PC-3 (cell line): ENCODE results near the gene BZW2. TPM values are rescaled to one million over a fixed set of nuclear protein-coding genes. Genes with fewer than 3 reads are reported as not detected.

Experiments used
- ATAC-seq: fragments of 200-7000 bp; cut with Tn5 transposase; 2 replicates; pipeline ENCODE4 v1.9.1; 2020; ENCODE audit warnings: mild to moderate bottlenecking, moderate library complexity
- BruUV-seq: library from RNA; stranded (reverse); fragments of 400-500 nt; replicated peaks from 2 replicates; lab custom pipeline; 2021; lab: Mats Ljungman, UMichigan
- CTCF ChIA-PET: fragments of 300-600 bp; sonication (Branson Sonifier 250); formaldehyde crosslinking; loops from one replicate; lab custom pipeline; 2022; ENCODE audit warnings: antibody characterized with exemption; lab: Charles Lee
- POLR2A ChIA-PET: fragments of 300-600 bp; sonication (Branson Sonifier 250); formaldehyde crosslinking; loops from one replicate; lab custom pipeline; 2022; ENCODE audit warnings: antibody characterized with exemption; ENCODE audit not compliant: unreplicated experiment; lab: Charles Lee
- DNase-seq: peaks from one replicate; pipeline ENCODE4 v3.0.0-alpha.2; 2015
- H2AFZ ChIP-seq: fragments of 300-600 bp; sonication (generic); 2 replicates; pipeline ENCODE4 v1.6.0; 2016; ENCODE audit warnings: antibody characterized with exemption, low read length
- H3F3A ChIP-seq: fragments of 300-600 bp; sonication (generic); one replicate; pipeline ENCODE4 v1.6.0; 2017; ENCODE audit warnings: antibody characterized with exemption, low read length, control low read depth, mild to moderate bottlenecking; ENCODE audit not compliant: unreplicated experiment
- H3K27ac ChIP-seq: fragments of 300-600 bp; sonication (generic); 2 replicates; pipeline ENCODE4 v1.5.1; 2016; ENCODE audit warnings: mild to moderate bottlenecking, low read length
- H3K27me3 ChIP-seq: fragments of 300-600 bp; sonication (generic); 2 replicates; pipeline ENCODE4 v1.6.1; 2016; ENCODE audit warnings: low read length, mixed read lengths
- H3K36me3 ChIP-seq: fragments of 300-600 bp; sonication (generic); 2 replicates; pipeline ENCODE4 v1.6.1; 2016; ENCODE audit warnings: low read depth, mixed run types, low read length, mixed read lengths
- H3K4me1 ChIP-seq: fragments of 300-600 bp; sonication (generic); 2 replicates; pipeline ENCODE4 v1.5.1; 2016; ENCODE audit warnings: low read length; ENCODE audit not compliant: insufficient read depth
- H3K4me2 ChIP-seq: fragments of 300-600 bp; sonication (generic); 2 replicates; pipeline ENCODE4 v1.6.0; 2016; ENCODE audit warnings: low read length
- H3K4me3 ChIP-seq: fragments of 300-600 bp; sonication (generic); 2 replicates; pipeline ENCODE4 v1.5.1; 2016; ENCODE audit warnings: mild to moderate bottlenecking, low read length, mixed read lengths
- H3K79me2 ChIP-seq: fragments of 300-600 bp; sonication (generic); 2 replicates; pipeline ENCODE4 v1.6.1; 2017; ENCODE audit warnings: low read length, mixed read lengths
- H3K9ac ChIP-seq: fragments of 300-600 bp; sonication (generic); 2 replicates; pipeline ENCODE4 v1.6.0; 2016; ENCODE audit warnings: mild to moderate bottlenecking, low read length
- H3K9me2 ChIP-seq: fragments of 300-600 bp; sonication (generic); replicated peaks from 2 replicates; pipeline ENCODE4 v1.6.1; 2016; ENCODE audit warnings: mixed run types, low read length, mixed read lengths
- H3K9me3 ChIP-seq: fragments of 300-600 bp; sonication (generic); 2 replicates; pipeline ENCODE4 v1.6.1; 2016; ENCODE audit warnings: low read length, mixed read lengths
- H4K20me1 ChIP-seq: fragments of 300-600 bp; sonication (generic); 2 replicates; pipeline ENCODE4 v1.6.1; 2016; ENCODE audit warnings: low read length, mixed read lengths
- EZH2 ChIP-seq: fragments of 300-600 bp; sonication (generic); IDR thresholded peaks from one replicate; pipeline ENCODE4 v1.6.1; 2017; ENCODE audit warnings: antibody characterized with exemption, mild to moderate bottlenecking, low read length; ENCODE audit not compliant: unreplicated experiment
- EZH2phosphoT487 ChIP-seq: fragments of 300-600 bp; sonication (generic); IDR thresholded peaks from 2 replicates; pipeline ENCODE4 v1.6.1; 2018; ENCODE audit warnings: mild to moderate bottlenecking, antibody characterized with exemption, low read length, borderline replicate concordance
- intact Hi-C: fragments of 100-400 bp; cut with micrococcal nuclease; formaldehyde crosslinking; loops from 2 replicates; pipeline ENCODE4 v1.9.0; 2023
- total RNA-seq: library from RNA; depleted of rRNA; stranded (reverse); fragments of >200 nt; gene quantifications from 2 replicates; pipeline ENCODE4 v1.2.3, GENCODE V29; 2014
- TF ChIP-seq, protein P1 (sequence below): fragments of 300-600 bp; sonication (generic); conservative IDR thresholded peaks from 2 replicates; pipeline ENCODE4 v1.5.1; 2017; ENCODE audit warnings: antibody characterized with exemption, low read depth, mild to moderate bottlenecking, low read length

The BZW2 gene
- total RNA-seq, 1 experiment from 2014 or later: 86.1 TPM

DNA sequence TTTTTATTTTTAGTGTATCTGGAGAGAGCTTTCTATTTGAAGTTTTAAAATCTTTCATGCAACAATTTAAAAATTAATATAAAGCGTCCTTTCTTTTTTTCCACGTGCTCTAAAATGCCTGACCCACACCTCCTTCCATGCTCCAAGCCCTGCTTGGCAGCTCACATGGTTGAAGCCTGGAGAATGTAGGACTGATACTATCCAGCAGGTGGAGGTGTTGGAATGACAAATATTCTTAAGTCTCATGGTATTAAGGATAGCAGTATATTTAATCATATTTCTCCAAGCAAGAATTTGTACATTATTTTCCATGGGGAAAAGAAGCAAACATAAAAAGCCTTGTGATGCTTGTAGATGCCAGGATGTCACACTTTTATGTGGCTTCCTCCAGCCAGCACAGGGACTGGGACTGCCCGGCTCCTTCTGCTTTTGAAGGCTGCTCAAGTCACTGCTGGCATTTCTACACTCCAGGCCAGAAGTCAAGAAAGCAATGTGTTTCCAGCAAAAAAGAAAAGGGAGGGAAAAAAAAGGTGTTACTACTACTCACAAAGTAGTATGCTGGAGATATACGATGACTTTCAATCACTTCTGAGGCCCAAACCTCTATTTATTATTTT lies 49.7 kb downstream of the BZW2 start:
- ChIA-PET POLR2A (no interaction called here), CTCF (interaction anchor here (0.5 to 0.9 kb wide), 8 partner anchors 14 to 606 kb away, joined by 3 to 6 read pairs (median 3); no protein-coding TSS in a partner anchor)
- Histone ChIP-seq H3K9me2 (no peaks in the 10 kb centered on the region), H3K4me2 (no peak overlapping the region), H3K27ac (no peak overlapping the region), H3F3A (no peaks in the 10 kb centered on the region), H4K20me1 (no peaks in the 10 kb centered on the region), H3K36me3 (peaks cover 62% of the 10 kb centered on the region), H3K9me3 (no peaks in the 10 kb centered on the region), H2AFZ (no peak overlapping the region), H3K4me3 (no peak overlapping the region), H3K79me2 (no peaks in the 10 kb centered on the region), H3K27me3 (no peaks in the 10 kb centered on the region), H3K4me1 (peaks cover 32% of the 10 kb centered on the region), H3K9ac (no peak overlapping the region)
- TF ChIP-seq, protein P1, sequence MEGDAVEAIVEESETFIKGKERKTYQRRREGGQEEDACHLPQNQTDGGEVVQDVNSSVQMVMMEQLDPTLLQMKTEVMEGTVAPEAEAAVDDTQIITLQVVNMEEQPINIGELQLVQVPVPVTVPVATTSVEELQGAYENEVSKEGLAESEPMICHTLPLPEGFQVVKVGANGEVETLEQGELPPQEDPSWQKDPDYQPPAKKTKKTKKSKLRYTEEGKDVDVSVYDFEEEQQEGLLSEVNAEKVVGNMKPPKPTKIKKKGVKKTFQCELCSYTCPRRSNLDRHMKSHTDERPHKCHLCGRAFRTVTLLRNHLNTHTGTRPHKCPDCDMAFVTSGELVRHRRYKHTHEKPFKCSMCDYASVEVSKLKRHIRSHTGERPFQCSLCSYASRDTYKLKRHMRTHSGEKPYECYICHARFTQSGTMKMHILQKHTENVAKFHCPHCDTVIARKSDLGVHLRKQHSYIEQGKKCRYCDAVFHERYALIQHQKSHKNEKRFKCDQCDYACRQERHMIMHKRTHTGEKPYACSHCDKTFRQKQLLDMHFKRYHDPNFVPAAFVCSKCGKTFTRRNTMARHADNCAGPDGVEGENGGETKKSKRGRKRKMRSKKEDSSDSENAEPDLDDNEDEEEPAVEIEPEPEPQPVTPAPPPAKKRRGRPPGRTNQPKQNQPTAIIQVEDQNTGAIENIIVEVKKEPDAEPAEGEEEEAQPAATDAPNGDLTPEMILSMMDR: peak; percentile 74
- TF ChIP-seq EZH2phosphoT487: no peak
- BruUV-seq: no TSS peak
- peak; percentile 69 for ATAC-seq
- DNase-seq: peak; percentile 80
- intact Hi-C loops: loop anchor here (2.0 to 10.0 kb wide), 4 partner anchors 47 to 581 kb away; partner anchors contain the start of gene AGR2

DNA sequence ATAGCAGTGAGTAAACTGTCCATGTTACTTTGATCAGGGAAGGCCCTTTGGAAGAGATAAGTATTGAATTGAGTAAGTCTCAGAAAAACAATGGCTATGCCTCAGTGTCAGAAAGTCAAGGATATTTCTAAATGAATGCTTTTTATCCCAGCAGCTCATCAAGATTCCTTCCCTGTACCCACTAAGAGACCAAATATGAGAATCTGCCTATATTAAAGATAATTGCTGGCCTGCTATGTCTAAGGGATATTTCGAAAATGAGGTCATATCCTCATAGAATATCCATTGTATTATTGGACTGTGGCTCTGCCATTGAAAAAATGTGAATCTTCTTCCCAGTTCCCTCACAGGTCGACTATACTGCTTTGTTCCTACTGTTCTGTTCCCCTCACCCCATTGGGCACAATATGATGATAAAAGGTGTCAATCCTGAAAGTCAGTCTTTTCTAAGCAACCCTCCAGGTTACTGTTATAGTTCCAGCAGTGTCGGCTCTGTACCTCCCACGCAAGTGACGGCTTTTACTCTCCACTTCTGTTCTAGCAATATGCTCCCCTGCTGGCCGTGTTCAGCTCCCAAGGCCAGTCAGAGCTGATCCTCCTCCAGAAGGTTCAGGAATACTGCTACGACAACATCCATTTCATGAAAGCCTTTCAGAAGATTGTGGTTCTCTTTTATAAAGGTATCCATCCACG lies 51.7 kb downstream of the BZW2 start:
- Histone ChIP-seq H3K79me2 (no peaks in the 10 kb centered on the region), H3K36me3 (peaks cover 73% of the 10 kb centered on the region), H3K9me3 (no peaks in the 10 kb centered on the region), H3F3A (no peaks in the 10 kb centered on the region), H2AFZ (no peak overlapping the region), H4K20me1 (no peaks in the 10 kb centered on the region), H3K27me3 (no peaks in the 10 kb centered on the region), H3K4me1 (peaks cover 14% of the 10 kb centered on the region), H3K4me3 (no peak overlapping the region), H3K9ac (no peak overlapping the region), H3K27ac (no peak overlapping the region), H3K9me2 (no peaks in the 10 kb centered on the region), H3K4me2 (no peak overlapping the region)
- BruUV-seq: no TSS peak
- ATAC-seq (no peak), DNase-seq (no peak)
- ChIA-PET CTCF (no interaction called here), POLR2A (no interaction called here)
- intact Hi-C loops: loop anchor here (5.0 to 10.0 kb wide), 2 partner anchors 105 to 583 kb away; partner anchors contain the start of gene AGR2
- no peak for TF ChIP-seq EZH2
- no peak for TF ChIP-seq EZH2phosphoT487
- TF ChIP-seq, protein P1: no peak
